ENCODE results near the gene TMEM87B. TPM values are rescaled to one million over a fixed set of nuclear protein-coding genes. Genes with fewer than 3 reads are reported as not detected.

Gene TMEM87B
- total RNA-seq, 1 experiment from 2014 or later: 10.5 TPM

- Mint-ChIP-seq H3K9me3 (no peaks in the 10 kb centered on the region), H3K27me3 (ENCODE audit: low read depth) (no peaks in the 10 kb centered on the region), H3K27ac (no peak overlapping the region), H3K36me3 (ENCODE audit: insufficient read depth in 1 of 3, low read depth in 3 of 3) (peaks cover under 1 to 4% (median 2%) of the 10 kb centered on the region in 3 experiments; a peak in 4 of 7 replicates), H3K4me3 (no peak overlapping the region), H3K4me1 (peaks cover 20 to 23% of the 10 kb centered on the region in 2 experiments)
- Histone ChIP-seq H2BK20ac (ENCODE audit: low read depth, low read length, poor library complexity, severe bottlenecking) (no peak overlapping the region), H3K23ac (ENCODE audit: insufficient read length, low read depth, low read length) (no peak overlapping the region), H4K20me1 (ENCODE audit: control insufficient read depth, insufficient read depth, insufficient read length) (no peaks in the 10 kb centered on the region), H2BK15ac (ENCODE audit: low read depth, low read length) (no peak overlapping the region), H3K4me2 (ENCODE audit: insufficient read depth, insufficient read length, low read length) (no peak overlapping the region), H3K56ac (ENCODE audit: insufficient read length, low read depth, low read length) (no peak overlapping the region), H3K4ac (ENCODE audit: low read depth, low read length) (no peak overlapping the region), H3K27me3 (ENCODE audit: insufficient read depth, low read length) (no peaks in the 10 kb centered on the region), H4K91ac (ENCODE audit: insufficient read length, low read depth, low read length) (no peak overlapping the region), H3K23me2 (ENCODE audit: insufficient read length, low read depth, low read length, poor library complexity, severe bottlenecking) (no peaks in the 10 kb centered on the region), H4K8ac (replicated peaks; ENCODE audit: insufficient read length, low read depth, low read length) (no peak overlapping the region), H2AK5ac (ENCODE audit: insufficient read length, low read length) (no peak overlapping the region), H3K27ac (ENCODE audit: insufficient read length, low read depth, low read length) (no peak overlapping the region), H2BK5ac (ENCODE audit: insufficient read length, low read length) (no peak overlapping the region), H3K14ac (ENCODE audit: insufficient read depth, low read length) (no peak overlapping the region), H2AFZ (ENCODE audit: low read length) (no peak overlapping the region), H2BK12ac (ENCODE audit: insufficient read length, low read depth, low read length) (no peak overlapping the region), H3K9me3 (ENCODE audit: control insufficient read depth, low read depth, low read length) (no peaks in the 10 kb centered on the region), H3K18ac (ENCODE audit: insufficient read length, low read depth, low read length) (no peak overlapping the region), H3K79me1 (ENCODE audit: insufficient read depth, low read depth, low read length, poor library complexity, severe bottlenecking) (no peaks in the 10 kb centered on the region), H3T11ph (ENCODE audit: low read length) (no peak overlapping the region), H3K79me2 (ENCODE audit: insufficient read depth, low read length) (no peaks in the 10 kb centered on the region), H2BK120ac (ENCODE audit: low read depth, low read length, poor library complexity, severe bottlenecking) (no peak overlapping the region), H3K4me1 (ENCODE audit: insufficient read depth, low read length) (no peaks in the 10 kb centered on the region), H4K5ac (ENCODE audit: insufficient read length, low read depth, low read length) (no peak overlapping the region), H3K9ac (ENCODE audit: extremely low read depth, insufficient read length, low read length) (no peak overlapping the region)
- no CpG with 5 or more reads among the region's 3 CpGs for WGBS (ENCODE audit: extremely low coverage, insufficient read length, low lambda C conversion rate)
- no peak for DNase-seq
- TF ChIP-seq, protein P1, sequence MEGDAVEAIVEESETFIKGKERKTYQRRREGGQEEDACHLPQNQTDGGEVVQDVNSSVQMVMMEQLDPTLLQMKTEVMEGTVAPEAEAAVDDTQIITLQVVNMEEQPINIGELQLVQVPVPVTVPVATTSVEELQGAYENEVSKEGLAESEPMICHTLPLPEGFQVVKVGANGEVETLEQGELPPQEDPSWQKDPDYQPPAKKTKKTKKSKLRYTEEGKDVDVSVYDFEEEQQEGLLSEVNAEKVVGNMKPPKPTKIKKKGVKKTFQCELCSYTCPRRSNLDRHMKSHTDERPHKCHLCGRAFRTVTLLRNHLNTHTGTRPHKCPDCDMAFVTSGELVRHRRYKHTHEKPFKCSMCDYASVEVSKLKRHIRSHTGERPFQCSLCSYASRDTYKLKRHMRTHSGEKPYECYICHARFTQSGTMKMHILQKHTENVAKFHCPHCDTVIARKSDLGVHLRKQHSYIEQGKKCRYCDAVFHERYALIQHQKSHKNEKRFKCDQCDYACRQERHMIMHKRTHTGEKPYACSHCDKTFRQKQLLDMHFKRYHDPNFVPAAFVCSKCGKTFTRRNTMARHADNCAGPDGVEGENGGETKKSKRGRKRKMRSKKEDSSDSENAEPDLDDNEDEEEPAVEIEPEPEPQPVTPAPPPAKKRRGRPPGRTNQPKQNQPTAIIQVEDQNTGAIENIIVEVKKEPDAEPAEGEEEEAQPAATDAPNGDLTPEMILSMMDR (conservative IDR thresholded peaks at IDR 0.05): no peak
These were observed 27.3 kb upstream of the TMEM87B start for GRCh38 chr2:112027767-112028166.
